ENCODE measurements around the gene GPR37L1.

The GPR37L1 gene

GRCh38 chr1:202133001-202133400, 10.3 kb downstream of the GPR37L1 start:
- no peak overlapping the region for H3K4me2 ChIP-seq (ENCODE audit: low read depth, low read length, poor library complexity, severe bottlenecking)
- peaks cover 37% of the 10 kb centered on the region; the same call in 1 of the 2 replicates for H3K36me3 ChIP-seq (ENCODE audit: insufficient read depth, low read length)
- no peak overlapping the region for H2AFZ ChIP-seq (ENCODE audit: low read length)
- no peaks in the 10 kb centered on the region for H3F3A ChIP-seq (ENCODE audit: low read depth)
- H3K79me2 ChIP-seq (ENCODE audit: insufficient read depth, low read length), result no peaks in the 10 kb centered on the region
- H3K9me3 ChIP-seq (ENCODE audit: insufficient read depth, low read depth, low read length), result no peaks in the 10 kb centered on the region
- no peaks in the 10 kb centered on the region for H3K9me2 ChIP-seq (replicated peaks; ENCODE audit: low read depth, low read length)
- TF ChIP-seq EZH2phosphoT487 (IDR thresholded peaks at IDR 0.05; ENCODE audit: borderline replicate concordance) (no peak), CTCF (conservative IDR thresholded peaks at IDR 0.05; ENCODE audit: low read length) (no peak)
- no peak overlapping the region for H3K4me3 ChIP-seq (ENCODE audit: low read length, poor library complexity, severe bottlenecking)
- peaks cover 4% of the 10 kb centered on the region for H4K20me1 ChIP-seq (ENCODE audit: insufficient read depth, low read length, poor library complexity, severe bottlenecking)
- no peak overlapping the region for H3K9ac ChIP-seq (ENCODE audit: low read depth, low read length, poor library complexity, severe bottlenecking)
- H3K27me3 ChIP-seq (ENCODE audit: insufficient read depth, low read length, poor library complexity, severe bottlenecking), result no peaks in the 10 kb centered on the region
- H3K4me1 ChIP-seq (ENCODE audit: insufficient read depth, low read length, poor library complexity, severe bottlenecking), result no peaks in the 10 kb centered on the region

GRCh38 chr1:202133496-202133895, 10.8 kb downstream of the GPR37L1 start:
- peaks cover 4% of the 10 kb centered on the region; the same call in 1 of the 2 replicates for H3K79me2 ChIP-seq (ENCODE audit: insufficient read depth, low read length)
- H3F3A ChIP-seq (ENCODE audit: low read depth), result no peaks in the 10 kb centered on the region
- H3K4me2 ChIP-seq (ENCODE audit: low read depth, low read length, poor library complexity, severe bottlenecking), result no peak overlapping the region
- H3K4me1 ChIP-seq (ENCODE audit: insufficient read depth, low read length, poor library complexity, severe bottlenecking), result no peaks in the 10 kb centered on the region
- no peaks in the 10 kb centered on the region for H3K9me2 ChIP-seq (replicated peaks; ENCODE audit: low read depth, low read length)
- H2AFZ ChIP-seq (ENCODE audit: low read length), result no peak overlapping the region
- no peaks in the 10 kb centered on the region for H3K9me3 ChIP-seq (ENCODE audit: insufficient read depth, low read depth, low read length)
- H3K4me3 ChIP-seq (ENCODE audit: low read length, poor library complexity, severe bottlenecking), result no peak overlapping the region
- peaks cover 39% of the 10 kb centered on the region; the same call in 1 of the 2 replicates for H3K36me3 ChIP-seq (ENCODE audit: insufficient read depth, low read length)
- no peak overlapping the region for H3K9ac ChIP-seq (ENCODE audit: low read depth, low read length, poor library complexity, severe bottlenecking)
- H3K27me3 ChIP-seq (ENCODE audit: insufficient read depth, low read length, poor library complexity, severe bottlenecking), result no peaks in the 10 kb centered on the region
- H4K20me1 ChIP-seq (ENCODE audit: insufficient read depth, low read length, poor library complexity, severe bottlenecking), result peaks cover 4% of the 10 kb centered on the region
- TF ChIP-seq EZH2phosphoT487 (IDR thresholded peaks at IDR 0.05; ENCODE audit: borderline replicate concordance) (no peak), CTCF (conservative IDR thresholded peaks at IDR 0.05; ENCODE audit: low read length) (no peak)

GRCh38 chr1:202133989-202134388, 11.3 kb downstream of the GPR37L1 start:
- Histone ChIP-seq H3K9me3 (ENCODE audit: insufficient read depth, low read depth, low read length) (no peaks in the 10 kb centered on the region), H3K9ac (ENCODE audit: low read depth, low read length, poor library complexity, severe bottlenecking) (no peak overlapping the region), H3K36me3 (ENCODE audit: insufficient read depth, low read length) (peaks cover 39% of the 10 kb centered on the region; the same call in 1 of the 2 replicates), H3K79me2 (ENCODE audit: insufficient read depth, low read length) (peaks cover 7% of the 10 kb centered on the region; the same call in 1 of the 2 replicates), H2AFZ (ENCODE audit: low read length) (no peak overlapping the region), H3K4me1 (ENCODE audit: insufficient read depth, low read length, poor library complexity, severe bottlenecking) (peaks cover 4% of the 10 kb centered on the region), H3K9me2 (replicated peaks; ENCODE audit: low read depth, low read length) (no peaks in the 10 kb centered on the region), H3F3A (ENCODE audit: low read depth) (no peaks in the 10 kb centered on the region), H4K20me1 (ENCODE audit: insufficient read depth, low read length, poor library complexity, severe bottlenecking) (peaks cover 4% of the 10 kb centered on the region), H3K4me2 (ENCODE audit: low read depth, low read length, poor library complexity, severe bottlenecking) (no peak overlapping the region), H3K4me3 (ENCODE audit: low read length, poor library complexity, severe bottlenecking) (no peak overlapping the region), H3K27me3 (ENCODE audit: insufficient read depth, low read length, poor library complexity, severe bottlenecking) (no peaks in the 10 kb centered on the region)
- TF ChIP-seq CTCF (conservative IDR thresholded peaks at IDR 0.05; ENCODE audit: low read length) (no peak), EZH2phosphoT487 (IDR thresholded peaks at IDR 0.05; ENCODE audit: borderline replicate concordance) (no peak)
